Erythroblast (primary cell): Measurements from ENCODE around the gene CACNA1S.

ENCODE experiments used
- GATA1 ChIP-seq: IDR thresholded peaks from 2 replicates; pipeline ENCODE4 v1.6.1; 2011; ENCODE audit warnings: low read depth, mild to moderate bottlenecking, control low read depth, low read length, moderate library complexity
- POLR2A ChIP-seq: IDR thresholded peaks from 2 replicates; pipeline ENCODE4 v1.6.1; 2011; ENCODE audit warnings: mild to moderate bottlenecking, low read length

DNA sequence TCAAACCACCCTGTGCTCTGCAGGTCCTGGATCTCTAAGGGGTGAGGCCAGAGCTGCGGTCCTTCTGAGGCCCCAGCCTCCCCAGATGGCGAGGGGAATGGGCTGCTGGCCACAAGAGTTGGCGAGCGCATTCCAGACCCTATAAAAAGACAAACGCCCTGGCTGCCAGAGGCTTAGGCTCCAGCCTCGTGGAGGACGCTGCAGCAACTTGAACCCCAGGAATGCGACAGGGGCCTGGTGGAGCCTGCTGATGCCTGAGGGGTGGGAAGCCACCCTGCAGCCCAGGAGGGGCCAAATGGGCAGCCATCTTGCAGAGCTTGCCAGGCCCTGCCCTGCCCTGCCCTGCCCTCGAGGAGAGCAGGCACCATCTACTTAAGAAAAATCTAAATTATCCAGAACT, 8.6 kb downstream of the CACNA1S start:
- TF ChIP-seq POLR2A (no peak), GATA1 (no peak)
